ENCODE results near the gene PPL.

PPL gene

DNA sequence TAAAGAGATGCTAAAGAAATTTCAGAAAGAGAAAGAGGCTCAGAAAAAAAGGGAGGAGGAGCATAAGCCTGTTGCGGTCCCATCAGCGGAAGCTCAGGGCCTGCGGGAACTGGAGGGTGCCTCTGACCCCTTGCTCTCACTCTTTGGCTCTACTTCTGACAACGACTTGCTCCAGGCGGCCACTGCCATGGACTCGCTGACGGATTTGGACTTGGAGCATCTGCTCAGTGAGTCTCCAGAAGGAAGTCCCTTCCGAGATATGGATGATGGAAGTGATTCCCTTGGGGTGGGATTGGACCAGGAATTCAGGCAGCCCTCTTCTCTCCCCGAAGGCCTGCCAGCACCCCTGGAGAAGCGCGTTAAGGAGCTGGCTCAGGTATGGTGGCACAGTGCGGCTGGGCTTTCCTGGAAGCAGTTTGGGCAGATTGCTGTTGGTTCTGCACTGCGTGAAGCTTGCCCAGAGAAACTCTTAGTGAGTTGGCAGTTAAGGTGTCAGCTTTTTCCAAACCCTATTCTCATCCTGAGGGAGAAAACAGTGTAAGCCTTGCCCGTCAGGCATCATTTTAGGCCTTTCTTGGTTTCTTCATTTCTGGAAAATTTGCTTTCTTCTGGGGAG is 76.1 kb downstream of the PPL start:
- no peak overlapping the region for H3K4me3 Mint-ChIP-seq
- H3K4me1 Mint-ChIP-seq, result peaks cover 7% of the 10 kb centered on the region
- no peaks in the 10 kb centered on the region for H3K9me3 Mint-ChIP-seq
- DNase-seq (ENCODE audit: low spot score in 2 of 2) (no peak), ATAC-seq (no peak)
- H3K36me3 Mint-ChIP-seq, result peaks cover 88% of the 10 kb centered on the region
- peak overlapping the region; percentile 70 for H3K27ac Mint-ChIP-seq

DNA sequence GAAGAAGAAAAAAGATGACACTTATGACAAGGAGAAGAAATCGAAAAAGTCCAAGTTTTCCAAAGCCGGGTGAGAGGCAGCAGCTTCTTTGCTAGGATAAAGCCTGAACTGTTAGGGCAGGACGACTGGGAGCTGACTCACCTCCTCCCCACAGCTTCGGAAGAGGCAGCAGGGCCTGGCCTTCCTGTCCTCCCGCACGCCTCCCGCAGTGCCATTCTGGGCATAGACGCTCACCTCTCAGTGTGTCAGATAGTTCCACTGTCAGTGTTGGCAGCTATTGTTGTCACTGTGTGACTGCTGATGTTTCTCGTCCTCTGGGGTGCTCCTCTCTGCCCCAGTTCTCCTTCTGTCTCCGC is 77.1 kb downstream of the PPL start:
- Mint-ChIP-seq H3K4me3 (no peak overlapping the region), H3K36me3 (peaks cover 97% of the 10 kb centered on the region), H3K27ac (peak overlapping the region; percentile 70)

DNA sequence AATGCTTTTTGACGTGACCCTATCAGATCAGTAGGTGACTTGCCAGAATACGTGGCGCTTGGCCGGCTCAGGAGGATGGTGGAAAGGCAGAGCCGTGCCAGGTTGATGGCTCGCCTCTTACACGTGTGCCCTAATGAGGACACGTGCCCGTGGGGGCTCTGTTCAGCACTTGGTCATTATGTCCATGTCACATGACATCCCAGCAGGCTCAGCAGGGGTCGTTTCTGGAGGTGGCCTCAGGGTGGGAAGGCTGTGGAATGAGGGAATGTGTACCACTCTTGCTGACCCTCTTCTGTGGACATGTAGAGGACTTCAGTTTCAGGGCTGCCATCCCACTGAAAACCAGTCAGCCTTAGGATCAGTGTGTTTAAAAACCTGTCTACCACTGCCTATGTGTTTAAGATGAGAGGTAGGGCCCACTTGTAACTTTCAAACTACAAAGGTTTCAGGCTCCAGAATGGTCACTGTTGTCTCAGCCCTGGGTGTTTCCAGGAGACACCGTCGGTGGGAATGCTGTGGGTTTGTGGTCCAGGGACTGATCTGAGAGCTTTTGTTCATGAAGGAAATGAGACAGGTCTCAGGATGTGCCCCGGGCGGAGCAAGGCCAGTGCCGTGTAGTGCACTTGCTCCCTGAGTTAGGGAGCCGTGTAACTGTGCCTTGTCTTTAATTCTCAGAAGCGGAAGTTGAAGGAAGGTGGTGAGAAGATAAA is 77.6 kb downstream of the PPL start:
- Mint-ChIP-seq H3K4me1 (peaks cover 7% of the 10 kb centered on the region), H3K27ac (peak overlapping the region; percentile 32), H3K4me3 (no peak overlapping the region), H3K9me3 (no peaks in the 10 kb centered on the region), H3K36me3 (peaks cover 97% of the 10 kb centered on the region)
- DNase-seq (ENCODE audit: low spot score in 2 of 2) (no peak), ATAC-seq (no peak)

More for the DNA sequence above, 77.1 kb downstream of the PPL start:
- no peak for ATAC-seq
- DNase-seq (ENCODE audit: low spot score in 2 of 2), result no peak
- Mint-ChIP-seq H3K4me1 (peaks cover 7% of the 10 kb centered on the region), H3K9me3 (no peaks in the 10 kb centered on the region)

DNA sequence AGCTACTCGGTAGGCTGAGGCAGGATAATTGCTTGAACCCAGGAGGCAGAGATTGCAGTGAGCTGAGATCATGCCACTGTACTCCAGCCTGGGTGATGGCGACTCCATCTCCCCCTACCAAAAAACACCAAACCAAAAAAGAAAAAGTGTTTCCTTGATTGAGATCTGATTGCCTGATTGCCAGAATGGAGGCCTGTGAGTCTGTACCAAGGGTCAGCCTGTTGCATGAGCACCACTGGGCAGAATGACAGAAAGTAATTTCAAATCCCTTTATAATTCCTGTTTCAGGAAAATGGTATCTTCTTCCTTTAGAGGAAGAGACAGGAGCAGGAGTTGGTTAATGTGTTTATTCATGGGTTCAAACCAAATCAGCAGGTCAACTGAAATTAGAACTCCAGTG is 81.1 kb downstream of the PPL start:
- peaks cover 24% of the 10 kb centered on the region for H3K4me1 Mint-ChIP-seq
- no peak overlapping the region for H3K4me3 Mint-ChIP-seq
- H3K9me3 Mint-ChIP-seq, result no peaks in the 10 kb centered on the region
- ATAC-seq, result no peak
- H3K36me3 Mint-ChIP-seq, result peaks cover 83% of the 10 kb centered on the region
- DNase-seq (ENCODE audit: low spot score in 2 of 2), result no peak
- H3K27ac Mint-ChIP-seq, result no peak overlapping the region

DNA sequence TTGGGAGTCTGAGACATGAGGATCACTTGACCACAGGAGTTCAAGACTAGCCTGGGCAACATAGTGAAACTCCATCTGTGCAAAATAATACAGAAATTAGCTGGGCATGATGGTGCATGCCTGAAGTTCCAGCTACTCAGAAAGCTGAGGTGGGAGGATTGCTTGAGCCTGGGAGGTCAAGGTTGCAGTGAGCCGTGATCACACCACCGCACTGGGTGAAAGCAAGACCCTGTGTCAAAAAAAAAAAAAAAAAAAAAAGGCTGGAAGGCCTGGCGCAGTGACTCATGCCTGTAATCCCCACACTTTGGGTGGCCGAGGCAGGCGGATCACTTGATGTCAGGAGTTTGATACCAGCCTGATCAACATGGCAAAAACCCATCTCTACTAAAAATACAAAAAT is 81.6 kb downstream of the PPL start:
- H3K27ac Mint-ChIP-seq, result no peak overlapping the region
- ATAC-seq, result no peak

DNA sequence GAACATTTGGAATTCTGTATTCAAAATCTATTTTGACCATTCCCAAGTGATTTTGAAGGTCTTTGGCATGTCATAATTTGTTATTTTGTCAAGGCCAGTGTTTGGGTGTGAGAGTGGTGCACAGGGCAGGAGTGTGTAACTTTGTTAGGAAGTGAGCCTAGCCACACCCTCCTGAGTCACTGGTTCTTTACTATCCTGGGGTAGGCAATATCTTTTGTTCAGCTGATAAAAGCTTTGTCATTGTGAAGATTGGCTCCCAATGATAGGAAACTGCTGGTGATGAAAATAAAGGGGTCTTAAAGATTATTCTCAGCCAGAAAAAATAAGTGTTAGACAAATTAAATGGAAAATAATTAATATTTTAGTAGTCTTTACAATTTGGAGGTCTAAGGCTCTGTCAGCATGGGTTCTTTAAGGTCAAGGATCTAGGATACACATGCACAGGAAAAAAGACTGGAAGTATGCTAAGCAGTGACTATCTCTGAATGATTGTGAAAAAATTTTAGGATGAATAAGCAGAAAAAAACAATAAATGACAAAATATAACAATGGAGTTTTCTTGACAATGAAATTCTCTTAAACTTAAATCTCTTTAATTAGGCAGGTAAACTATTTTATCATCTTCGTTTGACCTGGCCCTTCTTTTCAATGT is 84.6 kb downstream of the PPL start:
- ATAC-seq (no peak), DNase-seq (ENCODE audit: low spot score in 2 of 2) (no peak)
- Mint-ChIP-seq H3K4me1 (peaks cover 36% of the 10 kb centered on the region), H3K36me3 (peaks cover 60% of the 10 kb centered on the region), H3K9me3 (no peaks in the 10 kb centered on the region), H3K27ac (peak overlapping the region; percentile 34), H3K4me3 (no peak overlapping the region)

More for the DNA sequence above, 81.6 kb downstream of the PPL start:
- Mint-ChIP-seq H3K9me3 (no peaks in the 10 kb centered on the region), H3K4me3 (no peak overlapping the region), H3K4me1 (peaks cover 23% of the 10 kb centered on the region), H3K36me3 (peaks cover 79% of the 10 kb centered on the region)
- DNase-seq (ENCODE audit: low spot score in 2 of 2), result no peak

DNA sequence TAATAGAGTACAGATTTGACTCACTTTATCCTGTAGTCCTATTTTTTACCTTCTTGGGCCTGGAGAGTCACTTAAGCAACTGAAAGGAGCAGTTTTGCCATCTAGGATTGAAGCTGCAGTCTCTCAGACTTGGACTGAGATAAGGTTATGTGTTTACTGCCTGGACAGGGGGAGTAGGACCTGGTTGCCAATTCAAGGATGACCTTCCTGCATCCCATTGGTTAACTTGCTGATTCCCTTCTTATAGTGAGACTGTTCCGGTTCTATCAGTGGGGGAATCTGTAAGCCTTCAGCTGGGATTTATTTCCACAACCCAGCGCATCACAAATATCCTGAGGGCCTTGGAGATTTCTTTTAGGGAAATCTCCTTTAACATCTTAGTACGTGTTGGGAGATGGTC is 86.7 kb downstream of the PPL start:
- no peak overlapping the region for H3K4me3 Mint-ChIP-seq
- DNase-seq (ENCODE audit: low spot score in 2 of 2) (no peak), ATAC-seq (no peak)
- no peaks in the 10 kb centered on the region for H3K9me3 Mint-ChIP-seq
- no peak overlapping the region for H3K27ac Mint-ChIP-seq
- peaks cover 48% of the 10 kb centered on the region for H3K4me1 Mint-ChIP-seq
- H3K36me3 Mint-ChIP-seq, result peaks cover 55% of the 10 kb centered on the region

DNA sequence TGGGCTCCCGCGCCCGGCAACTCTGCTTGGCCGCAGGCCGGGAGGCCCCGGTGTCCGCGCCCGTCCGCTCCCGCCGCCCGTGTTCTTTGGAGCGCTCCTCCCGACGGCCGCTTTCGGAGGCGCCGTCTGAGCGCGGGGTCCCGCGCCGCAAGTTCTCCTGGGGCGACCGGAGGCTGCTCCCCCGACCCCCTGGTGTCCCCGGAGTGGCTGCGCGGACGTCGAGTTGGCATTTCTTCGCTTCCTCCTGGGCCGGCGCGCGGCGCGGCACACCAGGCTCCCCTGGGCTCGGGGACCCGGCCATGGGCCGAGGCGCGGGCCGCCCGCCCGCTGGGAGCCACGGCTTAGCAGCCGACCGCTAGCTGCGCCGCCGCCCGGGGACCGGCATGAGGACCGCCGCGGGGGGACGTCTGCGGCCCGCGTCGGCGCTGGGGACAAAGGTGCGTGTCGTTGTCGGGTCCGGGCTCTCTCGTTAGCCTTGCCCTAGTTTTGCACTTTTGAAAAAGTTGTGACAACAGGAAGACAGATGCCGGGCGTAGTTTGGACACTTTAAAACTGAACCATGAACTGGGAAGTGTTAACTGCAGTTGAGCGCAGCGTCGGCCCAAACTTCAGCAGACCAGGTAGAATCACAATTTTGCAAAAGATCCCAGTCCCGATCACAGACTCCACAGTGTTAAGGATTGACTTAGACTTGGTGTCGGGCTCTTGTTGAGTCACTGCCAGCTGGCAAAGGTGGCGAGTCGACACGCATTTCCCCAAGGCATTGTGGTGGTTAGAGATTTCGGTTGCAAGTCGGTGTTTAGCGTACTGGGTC is 89.0 kb downstream of the PPL start:
- H3K27ac Mint-ChIP-seq, result peak overlapping the region; percentile 93
- H3K4me1 Mint-ChIP-seq, result peaks cover 49% of the 10 kb centered on the region
- peaks cover 55% of the 10 kb centered on the region for H3K36me3 Mint-ChIP-seq
- peak overlapping the region; percentile 80 for H3K4me3 Mint-ChIP-seq
- DNase-seq (ENCODE audit: low spot score in 2 of 2), result no peak
- no peaks in the 10 kb centered on the region for H3K9me3 Mint-ChIP-seq
- ATAC-seq, result peak; percentile 35

DNA sequence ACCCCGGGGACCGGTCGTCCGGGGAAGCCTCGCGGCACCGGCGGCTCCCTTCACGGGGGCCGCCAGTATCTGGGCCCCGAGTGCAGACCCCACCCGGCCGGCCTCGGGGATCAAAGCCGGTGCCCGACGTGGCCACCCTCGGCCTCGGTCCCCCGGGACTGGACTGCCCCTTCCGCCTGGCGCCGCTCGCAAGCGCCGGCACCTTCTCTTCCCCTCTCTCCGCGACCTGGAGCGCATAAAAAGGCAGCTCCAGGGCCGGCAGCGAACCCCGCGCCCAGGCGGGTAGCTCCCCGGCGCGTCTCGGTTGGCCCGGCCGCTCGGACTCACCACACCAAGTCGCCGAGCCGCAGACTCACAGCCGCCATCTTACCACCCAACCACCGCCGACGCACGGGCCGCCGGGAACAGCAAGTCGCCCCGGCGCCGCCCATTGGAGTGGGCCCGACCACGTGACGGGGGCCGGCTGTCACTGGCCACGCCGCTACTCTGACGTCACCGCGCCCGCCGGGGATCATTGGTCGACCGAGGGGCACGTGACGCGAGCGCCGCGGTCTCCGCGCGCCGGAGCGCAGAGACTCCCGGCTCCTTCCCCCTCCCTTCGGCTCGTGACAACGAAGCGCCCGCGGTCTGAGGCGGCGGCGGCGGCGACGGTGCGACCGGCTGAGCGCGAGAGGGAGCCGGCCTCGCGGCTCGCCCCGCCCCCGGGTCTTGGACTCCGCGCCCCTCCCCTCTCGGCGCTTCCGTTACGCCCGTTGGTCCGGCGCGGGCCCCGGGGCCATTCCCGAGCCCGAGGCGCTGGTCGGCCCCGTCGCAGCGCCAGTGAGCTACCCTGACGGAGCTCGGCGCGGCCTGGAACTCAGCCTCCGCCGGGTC is 89.8 kb downstream of the PPL start, which contains the start of the genes GLYR1 and UBN1:
GLYR1 (minus strand) TSS at position 388 of the 873 bp plus-strand sequence; CDS start at position 365, 23 bp downstream.
UBN1 (plus strand) TSS at position 581 of the 873 bp plus-strand sequence. CDS start 5,437 bp downstream, outside the sequence.
- H3K9me3 Mint-ChIP-seq, result no peaks in the 10 kb centered on the region
- peak within 1 kb of the TSS; percentile 80 for H3K4me3 Mint-ChIP-seq
- peak within 1 kb of the TSS; percentile 93 for H3K27ac Mint-ChIP-seq
- ATAC-seq (peak; percentile 94), DNase-seq (ENCODE audit: low spot score in 2 of 2) (peak; percentile 99)
- H3K4me1 Mint-ChIP-seq, result peaks cover 45% of the 10 kb centered on the region
- H3K36me3 Mint-ChIP-seq, result peaks cover 59% of the 10 kb centered on the region

DNA sequence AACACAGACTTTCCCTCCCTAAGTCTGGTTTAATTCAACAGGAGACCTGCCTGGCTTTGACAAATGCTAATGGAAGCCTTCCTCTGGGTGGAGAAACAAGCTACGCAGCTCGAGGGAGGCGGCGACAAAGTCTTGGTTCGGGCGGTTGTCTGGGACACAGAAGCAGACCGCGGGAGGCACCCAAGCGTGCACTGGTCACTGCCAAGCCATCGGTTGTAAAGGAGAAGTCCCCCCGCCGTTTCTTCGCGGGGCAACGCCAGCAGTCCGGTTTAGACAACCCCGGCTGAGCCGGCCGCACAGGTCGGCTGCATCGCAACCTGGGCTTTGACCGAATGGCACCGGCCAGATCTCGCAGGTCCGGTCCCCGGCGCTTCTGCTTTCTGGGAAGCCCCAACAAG is 90.4 kb downstream of the PPL start:
- DNase-seq (ENCODE audit: low spot score in 2 of 2) (peak in 1 of 2 donors; percentile 61), ATAC-seq (no peak)
- H3K36me3 Mint-ChIP-seq, result peaks cover 65% of the 10 kb centered on the region
- peak overlapping the region; percentile 80 for H3K4me3 Mint-ChIP-seq
- peak overlapping the region; percentile 93 for H3K27ac Mint-ChIP-seq
- H3K4me1 Mint-ChIP-seq, result peaks cover 39% of the 10 kb centered on the region
- H3K9me3 Mint-ChIP-seq, result no peaks in the 10 kb centered on the region

DNA sequence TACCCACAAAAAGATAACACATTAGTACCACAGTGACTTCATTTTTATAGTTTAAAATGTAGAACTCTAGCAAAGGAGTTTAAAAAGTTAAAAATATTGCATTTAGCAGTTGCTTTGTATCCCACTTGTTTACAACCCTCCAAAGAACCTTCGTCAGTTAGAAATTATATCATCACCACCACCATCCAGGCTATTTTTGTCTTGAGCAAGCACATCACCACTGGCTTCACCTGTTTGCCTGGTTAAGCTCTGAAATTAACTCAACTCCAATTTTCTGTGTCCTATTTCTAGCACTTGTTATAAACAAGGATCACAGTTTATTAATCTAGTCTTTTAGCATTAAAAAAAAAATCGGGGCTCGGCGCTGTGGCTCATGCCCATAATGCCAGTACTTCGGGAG is 96.0 kb downstream of the PPL start:
- no peaks in the 10 kb centered on the region for H3K9me3 Mint-ChIP-seq
- peak overlapping the region; percentile 50 for H3K27ac Mint-ChIP-seq
- ATAC-seq (no peak), DNase-seq (ENCODE audit: low spot score in 2 of 2) (no peak)
- peaks cover 24% of the 10 kb centered on the region for H3K4me1 Mint-ChIP-seq
- peaks cover 100% of the 10 kb centered on the region for H3K36me3 Mint-ChIP-seq
- H3K4me3 Mint-ChIP-seq, result no peak overlapping the region

DNA sequence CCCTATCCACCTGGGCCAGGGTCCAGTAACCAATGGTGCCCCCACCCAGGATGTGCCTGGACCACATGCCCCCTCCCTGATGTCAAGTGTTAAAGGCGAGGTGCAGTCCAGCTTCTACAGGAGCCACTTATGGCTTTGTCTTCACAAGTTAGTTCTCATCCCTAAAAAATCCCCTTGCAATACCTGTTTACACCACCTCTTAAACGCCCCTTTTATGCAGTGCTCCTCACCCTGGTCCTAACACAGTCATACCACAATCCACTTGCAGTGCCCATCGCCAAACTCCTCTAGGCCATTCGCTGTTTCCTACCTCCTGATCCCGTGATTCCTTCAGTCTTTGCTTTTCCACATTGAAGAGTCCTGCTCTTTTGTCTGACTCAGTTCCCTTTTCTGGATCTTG is 97.0 kb downstream of the PPL start:
- Mint-ChIP-seq H3K9me3 (no peaks in the 10 kb centered on the region), H3K4me3 (no peak overlapping the region), H3K36me3 (peaks cover 100% of the 10 kb centered on the region), H3K4me1 (peaks cover 15% of the 10 kb centered on the region), H3K27ac (no peak overlapping the region)
- DNase-seq (ENCODE audit: low spot score in 2 of 2) (no peak), ATAC-seq (no peak)

DNA sequence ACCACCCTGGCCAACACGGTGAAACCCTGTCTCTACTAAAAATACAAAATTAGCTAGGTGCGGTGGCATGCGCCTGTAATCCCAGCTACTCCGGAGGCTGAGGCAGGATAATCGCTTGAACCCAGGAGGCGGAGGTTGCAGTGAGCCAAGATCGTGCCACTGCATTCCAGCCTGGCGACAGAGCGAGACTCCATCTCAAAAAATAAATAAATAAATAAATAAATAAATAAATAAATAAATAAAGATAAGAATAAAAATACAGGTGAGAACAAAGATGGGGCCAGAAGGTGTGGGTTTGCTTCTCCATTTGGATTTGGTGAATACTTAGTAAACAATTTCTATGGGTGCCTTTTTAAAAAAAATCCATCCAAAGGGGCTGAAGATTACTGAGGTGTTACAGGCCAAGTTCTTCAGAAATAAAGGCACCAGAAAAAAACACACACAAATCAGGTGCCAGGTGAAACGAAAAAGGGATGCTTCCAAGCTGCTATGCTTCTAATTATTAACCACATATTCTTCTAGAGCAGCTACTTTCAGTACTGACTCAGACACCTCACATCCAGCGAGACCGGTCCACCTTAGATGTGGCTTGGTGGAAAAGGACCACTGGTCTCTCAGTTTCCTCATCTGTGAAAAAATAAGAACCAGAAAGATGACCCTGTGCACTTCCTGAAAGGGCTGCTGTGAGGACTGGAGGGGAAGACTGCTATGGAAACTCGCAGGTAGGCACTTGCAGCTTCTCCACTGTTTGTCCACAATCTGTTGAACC is 99.0 kb downstream of the PPL start:
- H3K27ac Mint-ChIP-seq, result peak overlapping the region; percentile 58
- ATAC-seq (no peak), DNase-seq (ENCODE audit: low spot score in 2 of 2) (no peak)
- H3K4me3 Mint-ChIP-seq, result no peak overlapping the region
- H3K9me3 Mint-ChIP-seq, result no peaks in the 10 kb centered on the region
- H3K4me1 Mint-ChIP-seq, result peaks cover 15% of the 10 kb centered on the region
- peaks cover 100% of the 10 kb centered on the region for H3K36me3 Mint-ChIP-seq

DNA sequence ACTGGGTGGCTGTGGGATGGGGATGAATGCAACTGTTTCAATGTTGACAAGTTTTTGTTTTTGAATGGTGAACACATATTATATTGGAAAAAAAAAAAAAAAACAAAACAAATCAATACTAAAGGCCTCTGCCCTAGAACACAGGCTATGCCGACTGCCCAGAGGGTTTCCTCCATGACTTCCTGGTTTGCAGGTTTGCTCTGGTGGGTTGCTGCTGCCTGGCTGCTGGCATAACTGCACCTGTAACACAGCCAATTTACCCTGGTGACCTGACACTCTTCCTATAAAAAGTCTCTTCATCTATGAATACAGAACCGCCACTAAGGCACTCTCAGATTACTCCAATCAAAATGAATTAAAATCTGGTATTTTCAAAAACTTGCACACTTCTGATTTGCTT is 100.2 kb downstream of the PPL start:
- no peak for ATAC-seq
- Mint-ChIP-seq H3K27ac (peak overlapping the region; percentile 63), H3K9me3 (no peaks in the 10 kb centered on the region), H3K4me1 (peaks cover 20% of the 10 kb centered on the region), H3K4me3 (no peak overlapping the region), H3K36me3 (peaks cover 100% of the 10 kb centered on the region)
- DNase-seq (ENCODE audit: low spot score in 2 of 2), result no peak
